ENCODE measurements around the gene HOXA11. TPM values are rescaled to one million over a fixed set of nuclear protein-coding genes. Genes with fewer than 3 reads are reported as not detected.

HOXA11 gene
- total RNA-seq, 2 donors from 2014 or later = not detected

- DNase-seq = no peak
- ATAC-seq = no peak
- intact Hi-C loops (cut with DNase I) = no loop called here
Observed at GRCh38 chr7:27132214-27132613, 52.8 kb downstream of the HOXA11 start.

- no peak for DNase-seq
- intact Hi-C loops (cut with DNase I) = no loop called here
- no peak for ATAC-seq
Observed at GRCh38 chr7:27131390-27131819, 53.6 kb downstream of the HOXA11 start.

Small RNAs within 50 kb of the gene (microRNA-seq; reads per million reads assigned to microRNA genes)
- 9.9 to 16.3 reads per million in 2 donors for gene MIR196B

Other genes with a start within 250 kb of the HOXA11 start
- under 1 TPM; 0.12 to 0.26 TPM for gene HOXA1, start 89.2 kb downstream of the HOXA11 start, total RNA-seq
- under 1 TPM; 0.13 to 0.38 TPM for gene HOXA2, start 82.5 kb downstream of the HOXA11 start, total RNA-seq
- 1 to 10 TPM in 1 of 2 donors, under 1 TPM in 1; 0.97 to 1.0 TPM for gene HOXA4, start 54.5 kb downstream of the HOXA11 start, total RNA-seq
- gene HOXA5, start 41.6 kb downstream of the HOXA11 start, total RNA-seq = under 1 TPM in 1 of 2 donors, not detected in 1; 0.27 TPM
- gene HOXA6, start 37.5 kb downstream of the HOXA11 start, total RNA-seq = not detected
- under 1 TPM; 0.68 to 0.74 TPM for gene HOXA3, start 32.6 kb downstream of the HOXA11 start, total RNA-seq
- gene HOXA7, start 28.6 kb downstream of the HOXA11 start, total RNA-seq = under 1 TPM; 0.12 to 0.39 TPM
- not detected for gene HOXA9, start 19.7 kb downstream of the HOXA11 start, total RNA-seq
- gene HOXA10, start 10.9 kb downstream of the HOXA11 start, total RNA-seq = under 1 TPM; 0.10 to 0.21 TPM
- not detected for gene HOXA13, start 14.9 kb upstream of the HOXA11 start, total RNA-seq
- gene EVX1, start 57.6 kb upstream of the HOXA11 start, total RNA-seq = not detected